ENCODE measurements around the gene PBX1.

The PBX1 gene

DNA sequence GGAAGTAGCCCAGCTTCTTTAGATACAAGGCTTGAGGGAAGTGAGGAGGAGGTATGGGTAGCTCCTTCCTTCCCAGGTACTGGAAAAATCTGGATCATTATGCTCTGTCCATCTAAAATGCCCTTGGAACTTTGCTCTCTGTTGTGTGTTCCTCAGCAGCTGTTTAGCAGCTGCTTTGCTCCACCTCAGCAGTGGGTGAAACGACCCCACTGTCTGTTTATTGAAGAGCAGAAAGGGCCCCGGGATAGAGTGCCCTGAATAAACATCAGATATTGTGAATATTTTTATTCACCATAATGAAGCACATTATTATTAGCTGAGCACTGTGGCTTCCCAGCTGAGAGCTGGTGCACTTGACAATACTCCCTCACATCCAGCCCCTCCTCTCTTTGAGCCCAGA is 237.9 kb downstream of the PBX1 start:
- TF ChIP-seq, protein P1, sequence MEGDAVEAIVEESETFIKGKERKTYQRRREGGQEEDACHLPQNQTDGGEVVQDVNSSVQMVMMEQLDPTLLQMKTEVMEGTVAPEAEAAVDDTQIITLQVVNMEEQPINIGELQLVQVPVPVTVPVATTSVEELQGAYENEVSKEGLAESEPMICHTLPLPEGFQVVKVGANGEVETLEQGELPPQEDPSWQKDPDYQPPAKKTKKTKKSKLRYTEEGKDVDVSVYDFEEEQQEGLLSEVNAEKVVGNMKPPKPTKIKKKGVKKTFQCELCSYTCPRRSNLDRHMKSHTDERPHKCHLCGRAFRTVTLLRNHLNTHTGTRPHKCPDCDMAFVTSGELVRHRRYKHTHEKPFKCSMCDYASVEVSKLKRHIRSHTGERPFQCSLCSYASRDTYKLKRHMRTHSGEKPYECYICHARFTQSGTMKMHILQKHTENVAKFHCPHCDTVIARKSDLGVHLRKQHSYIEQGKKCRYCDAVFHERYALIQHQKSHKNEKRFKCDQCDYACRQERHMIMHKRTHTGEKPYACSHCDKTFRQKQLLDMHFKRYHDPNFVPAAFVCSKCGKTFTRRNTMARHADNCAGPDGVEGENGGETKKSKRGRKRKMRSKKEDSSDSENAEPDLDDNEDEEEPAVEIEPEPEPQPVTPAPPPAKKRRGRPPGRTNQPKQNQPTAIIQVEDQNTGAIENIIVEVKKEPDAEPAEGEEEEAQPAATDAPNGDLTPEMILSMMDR (IDR thresholded peaks at IDR 0.05; ENCODE audit: low read length, missing control alignments) = no peak
- no peak for DNase-seq (ENCODE audit: low read depth)
- no peak overlapping the region for H3K4me3 ChIP-seq (replicated peaks; ENCODE audit: low read depth, low read length)

DNA sequence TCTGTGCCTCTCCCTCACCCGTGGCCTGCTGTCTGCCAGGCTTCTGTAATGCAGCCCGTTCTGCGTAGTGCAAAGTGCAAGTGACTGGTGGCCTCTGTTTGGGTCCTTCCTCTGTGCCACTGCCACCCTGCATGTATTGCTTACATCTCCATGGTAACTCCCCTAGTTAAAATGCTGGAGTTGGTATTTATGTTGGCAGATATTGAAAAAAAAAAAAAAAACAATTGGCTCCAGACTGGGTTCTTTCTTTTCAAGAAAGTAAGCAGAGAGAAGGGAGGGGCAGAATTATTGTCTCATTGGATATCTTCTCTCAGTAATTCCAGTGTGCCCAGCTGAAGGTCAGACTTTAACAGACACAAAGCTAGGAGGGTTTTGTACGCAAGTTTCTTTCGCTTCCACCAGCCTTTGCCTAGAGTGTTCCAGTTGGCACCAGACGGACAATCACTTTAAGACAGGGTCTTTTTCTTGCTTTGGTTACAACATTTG is 242.3 kb downstream of the PBX1 start:
- no peak overlapping the region for H3K4me3 ChIP-seq (replicated peaks; ENCODE audit: low read depth, low read length)
- no peak for DNase-seq (ENCODE audit: low read depth)
- TF ChIP-seq, protein P1 (IDR thresholded peaks at IDR 0.05; ENCODE audit: low read length, missing control alignments) = no peak

DNA sequence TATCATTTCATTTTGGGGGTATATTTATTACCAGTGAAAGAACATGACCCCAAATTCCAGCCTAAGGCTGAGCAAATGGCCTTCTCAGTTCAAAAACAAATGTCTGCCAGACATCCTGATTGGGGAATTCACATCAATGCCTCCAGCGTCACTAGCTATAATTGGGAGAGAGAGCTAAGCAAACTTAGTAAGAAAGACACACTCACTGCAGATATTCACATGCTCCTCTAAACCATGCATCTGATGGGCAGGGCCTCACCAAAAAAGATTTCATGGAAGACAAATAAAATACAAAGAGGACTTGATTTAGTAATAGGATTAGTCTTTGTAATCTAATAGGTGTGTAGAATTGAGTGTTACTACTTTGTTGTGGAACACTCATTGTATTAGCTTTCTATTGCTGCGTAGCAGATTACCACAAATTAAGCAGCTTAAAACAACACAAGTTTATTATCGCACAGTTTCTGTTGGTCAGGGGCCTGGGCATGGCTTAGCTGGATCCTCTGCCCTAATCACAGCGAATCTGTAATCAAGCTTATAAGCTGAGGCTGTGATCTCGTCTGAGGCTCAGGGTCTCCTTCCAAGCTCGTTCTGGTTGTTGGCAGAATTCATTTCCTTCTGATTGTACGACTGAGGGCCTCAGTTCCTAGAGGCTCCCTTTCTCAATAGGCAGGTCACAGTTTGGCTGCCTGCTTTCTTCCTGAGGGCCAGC is 243.0 kb downstream of the PBX1 start:
- no peak for DNase-seq (ENCODE audit: low read depth)
- TF ChIP-seq, protein P1 (IDR thresholded peaks at IDR 0.05; ENCODE audit: low read length, missing control alignments) = no peak
- no peak overlapping the region for H3K4me3 ChIP-seq (replicated peaks; ENCODE audit: low read depth, low read length)

DNA sequence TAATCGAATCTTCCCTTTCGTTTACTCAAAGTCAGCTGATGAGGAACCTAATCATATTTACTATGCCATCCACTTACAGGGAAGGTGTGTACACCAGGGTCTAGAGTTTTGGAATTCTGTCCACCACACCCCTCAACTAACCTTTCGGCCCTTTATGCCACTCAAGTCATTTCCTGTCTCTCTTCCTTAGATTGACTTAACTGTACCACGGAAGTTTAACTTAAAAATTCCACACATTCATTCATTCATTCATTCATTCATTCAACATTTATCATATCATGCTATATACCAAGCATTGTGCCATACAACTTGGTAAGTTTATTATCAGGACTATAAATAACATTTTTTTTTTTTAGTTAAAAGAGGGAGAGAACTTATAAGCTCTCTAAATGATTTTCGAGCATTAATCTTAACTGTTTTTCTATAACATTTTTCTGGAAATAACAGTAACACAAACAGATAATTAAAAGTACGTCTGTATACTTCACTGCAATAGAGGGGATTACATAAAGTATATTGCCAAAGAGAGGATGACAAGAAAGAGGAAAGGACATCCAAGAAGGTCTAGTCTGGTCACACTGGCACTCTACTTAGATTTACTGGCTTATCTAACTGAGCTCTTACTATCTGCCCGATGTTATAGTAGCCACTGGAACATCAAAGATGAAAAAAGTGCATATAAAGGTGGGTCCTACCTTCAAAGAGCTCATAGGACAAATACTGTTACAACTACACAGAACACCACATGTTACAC is 243.7 kb downstream of the PBX1 start:
- TF ChIP-seq, protein P1 (IDR thresholded peaks at IDR 0.05; ENCODE audit: low read length, missing control alignments) = no peak
- H3K4me3 ChIP-seq (replicated peaks; ENCODE audit: low read depth, low read length) = no peak overlapping the region
- no peak for DNase-seq (ENCODE audit: low read depth)

DNA sequence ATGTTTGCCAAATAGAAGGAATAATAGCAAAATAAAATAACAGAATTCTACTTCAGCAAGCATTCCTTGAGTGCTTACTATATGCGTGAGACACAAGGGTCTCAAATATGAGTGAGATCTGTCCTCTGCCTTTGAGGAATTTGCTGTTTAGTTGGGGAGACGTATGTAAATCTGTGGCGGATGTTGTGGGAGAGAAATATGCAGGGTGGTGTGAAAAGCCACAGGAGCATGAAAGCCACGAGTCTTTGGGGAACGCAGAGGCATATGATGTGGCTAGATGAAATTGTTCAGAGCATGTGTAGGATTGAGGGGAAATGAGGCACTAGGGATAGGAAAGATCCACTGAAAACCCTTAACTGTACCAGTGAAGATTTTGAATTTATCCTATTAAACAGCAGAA is 244.4 kb downstream of the PBX1 start:
- DNase-seq (ENCODE audit: low read depth) = peak; percentile 36
- H3K4me3 ChIP-seq (replicated peaks; ENCODE audit: low read depth, low read length) = no peak overlapping the region
- TF ChIP-seq, protein P1 (IDR thresholded peaks at IDR 0.05; ENCODE audit: low read length, missing control alignments) = no peak

DNA sequence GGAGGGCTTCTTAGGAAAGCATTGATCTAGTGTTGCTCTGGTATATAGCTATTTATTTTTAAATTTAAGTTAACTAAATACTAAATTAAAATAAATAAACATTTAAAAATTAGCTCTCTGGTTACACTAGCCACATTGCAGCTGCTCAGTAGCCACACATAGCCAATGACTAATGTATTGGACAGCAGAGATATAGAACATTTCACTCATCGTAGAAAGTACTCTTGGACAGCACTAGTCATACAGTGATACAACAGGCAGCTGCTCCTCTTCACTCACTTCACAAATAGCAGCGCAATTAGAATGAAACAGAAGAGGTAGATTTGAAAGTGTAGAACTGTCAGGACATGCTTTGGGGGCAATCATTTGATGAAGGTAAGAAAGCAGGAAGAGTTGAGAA is 245.4 kb downstream of the PBX1 start:
- TF ChIP-seq, protein P1 (IDR thresholded peaks at IDR 0.05; ENCODE audit: low read length, missing control alignments) = no peak
- H3K4me3 ChIP-seq (replicated peaks; ENCODE audit: low read depth, low read length) = no peak overlapping the region
- peak; percentile 18 for DNase-seq (ENCODE audit: low read depth)
